Stimulated activated CD8-positive, alpha-beta memory T cell treated with anti-CD3 and anti-CD28 coated beads, Interleukin-4, amount 100 ng/mL, for 1 hour (primary cell): Measurements from ENCODE around the gene ZNF414.
A peak's percentile ranks its signal among the peaks of the same experiment; 100 is the strongest.

Source experiments
- DNase-seq, 2 donors: peaks; one replicate each; pipeline ENCODE4 v3.0.0-alpha.2; 2020; ENCODE audit warnings: low read depth in 2 of 2, low spot score in 1 of 2

The ZNF414 gene

DNA sequence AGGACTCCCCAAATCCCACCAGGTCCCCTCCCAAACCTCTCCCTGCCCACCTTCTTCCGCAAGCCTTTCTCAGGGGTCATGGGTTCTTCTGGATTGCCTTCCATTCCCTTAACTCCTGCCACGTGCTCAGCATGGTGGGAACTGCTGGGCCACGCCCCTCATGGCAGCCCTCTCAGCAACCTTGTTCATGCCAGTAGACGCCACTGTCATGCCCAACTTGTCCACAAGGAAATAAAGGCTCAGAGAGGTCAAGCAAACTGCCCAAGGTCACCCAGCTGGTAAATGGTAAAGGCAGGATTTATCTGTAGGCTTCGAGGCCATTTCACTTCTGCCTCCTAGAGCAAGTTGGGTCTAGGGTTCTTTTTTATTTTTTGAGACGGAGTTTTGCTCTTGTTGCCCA, 22.4 kb downstream of the ZNF414 start:
- DNase-seq: no peak

DNA sequence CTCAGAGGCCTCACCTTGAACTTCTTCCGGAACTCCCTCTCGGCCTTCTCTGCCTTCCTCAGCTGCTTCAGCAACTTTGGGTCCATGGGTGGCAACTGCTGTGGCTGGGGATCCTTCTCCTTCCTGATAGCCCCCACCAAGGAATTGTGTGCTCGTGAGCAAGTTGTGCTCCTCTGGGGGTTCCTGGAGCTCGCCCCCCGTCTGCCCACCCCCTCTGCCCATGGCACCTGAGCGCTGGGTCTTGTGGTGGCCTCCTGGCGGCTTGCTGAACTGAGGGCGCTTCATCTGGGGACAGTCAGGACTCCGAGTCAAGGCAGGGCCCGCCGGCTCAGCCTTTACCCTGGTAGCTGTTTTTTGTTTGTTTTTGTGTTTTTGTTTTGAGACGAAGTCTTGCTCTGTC, 23.1 kb downstream of the ZNF414 start:
- DNase-seq: no peak

- no peak for DNase-seq
Measured at GRCh38 chr19:8490395-8490760, 23.6 kb downstream of the ZNF414 start.

- no peak for DNase-seq
Measured at GRCh38 chr19:8489561-8490394, 24.2 kb downstream of the ZNF414 start.

GRCh38 chr19:8488365-8488764, 25.6 kb downstream of the ZNF414 start:
- no peak for DNase-seq

GRCh38 chr19:8487137-8487851, 26.7 kb downstream of the ZNF414 start:
- DNase-seq: peak in 1 of 2 donors; percentile 27

DNA sequence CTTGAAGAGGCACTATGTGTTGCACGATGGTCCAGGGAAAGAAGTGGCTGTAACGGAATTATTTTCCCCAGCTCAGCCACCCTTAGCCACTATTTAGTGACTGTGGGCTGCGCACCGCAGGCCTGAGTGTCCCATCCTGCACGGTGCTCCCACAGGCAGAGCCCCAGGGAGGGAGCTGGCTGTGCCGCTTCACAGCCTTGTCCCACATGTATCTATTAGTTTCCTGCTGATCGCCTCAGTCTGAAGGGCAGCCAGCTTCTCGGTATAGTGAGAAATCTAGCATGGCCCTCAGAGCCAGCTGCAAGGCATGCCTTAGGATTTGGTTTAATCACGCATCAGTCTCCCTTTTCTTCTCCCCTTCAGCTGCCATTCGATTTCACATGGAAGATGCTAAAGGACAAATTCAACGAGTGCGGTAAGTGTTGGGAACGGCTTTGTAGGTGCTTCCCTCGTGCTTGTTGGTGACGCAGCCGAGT, 27.3 kb downstream of the ZNF414 start:
- no peak for DNase-seq

DNA sequence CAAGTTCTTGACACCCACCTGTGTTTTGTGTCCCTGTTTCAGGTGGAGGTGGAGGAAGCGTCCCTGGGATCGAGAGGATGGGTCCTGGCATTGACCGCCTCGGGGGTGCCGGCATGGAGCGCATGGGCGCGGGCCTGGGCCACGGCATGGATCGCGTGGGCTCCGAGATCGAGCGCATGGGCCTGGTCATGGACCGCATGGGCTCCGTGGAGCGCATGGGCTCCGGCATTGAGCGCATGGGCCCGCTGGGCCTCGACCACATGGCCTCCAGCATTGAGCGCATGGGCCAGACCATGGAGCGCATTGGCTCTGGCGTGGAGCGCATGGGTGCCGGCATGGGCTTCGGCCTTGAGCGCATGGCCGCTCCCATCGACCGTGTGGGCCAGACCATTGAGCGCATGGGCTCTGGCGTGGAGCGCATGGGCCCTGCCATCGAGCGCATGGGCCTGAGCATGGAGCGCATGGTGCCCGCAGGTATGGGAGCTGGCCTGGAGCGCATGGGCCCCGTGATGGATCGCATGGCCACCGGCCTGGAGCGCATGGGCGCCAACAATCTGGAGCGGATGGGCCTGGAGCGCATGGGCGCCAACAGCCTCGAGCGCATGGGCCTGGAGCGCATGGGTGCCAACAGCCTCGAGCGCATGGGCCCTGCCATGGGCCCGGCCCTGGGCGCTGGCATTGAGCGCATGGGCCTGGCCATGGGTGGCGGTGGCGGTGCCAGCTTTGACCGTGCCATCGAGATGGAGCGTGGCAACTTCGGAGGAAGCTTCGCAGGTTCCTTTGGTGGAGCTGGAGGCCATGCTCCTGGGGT, 28.2 kb downstream of the ZNF414 start:
- no peak for DNase-seq

DNA sequence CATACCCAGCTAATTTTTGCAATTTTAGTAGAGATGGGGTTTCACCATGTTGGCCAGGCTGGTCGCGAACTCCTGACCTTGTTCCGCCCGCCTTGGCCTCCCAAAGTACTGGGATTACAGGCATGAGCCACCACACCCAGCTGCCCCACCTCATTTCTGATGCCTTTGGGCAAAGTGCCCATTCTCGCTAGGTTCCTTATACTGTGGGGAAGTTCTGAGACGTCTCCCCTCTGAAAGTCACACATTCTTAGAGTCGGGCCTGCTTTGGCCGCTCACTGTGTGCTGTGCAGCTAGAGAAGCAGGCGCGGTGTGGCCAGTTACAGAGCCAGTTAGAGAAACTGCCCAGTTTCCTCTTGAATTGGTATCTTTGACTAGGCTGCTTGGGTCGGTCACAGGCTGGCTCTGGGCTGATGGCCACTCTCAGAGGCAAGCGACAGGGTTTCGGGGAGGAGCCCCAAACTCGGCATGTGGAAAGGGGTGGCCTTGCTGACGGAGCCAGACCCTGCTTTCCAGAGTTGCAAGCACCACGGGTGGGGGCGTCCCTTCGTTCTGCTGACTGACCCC, 29.6 kb downstream of the ZNF414 start:
- DNase-seq: no peak

DNA sequence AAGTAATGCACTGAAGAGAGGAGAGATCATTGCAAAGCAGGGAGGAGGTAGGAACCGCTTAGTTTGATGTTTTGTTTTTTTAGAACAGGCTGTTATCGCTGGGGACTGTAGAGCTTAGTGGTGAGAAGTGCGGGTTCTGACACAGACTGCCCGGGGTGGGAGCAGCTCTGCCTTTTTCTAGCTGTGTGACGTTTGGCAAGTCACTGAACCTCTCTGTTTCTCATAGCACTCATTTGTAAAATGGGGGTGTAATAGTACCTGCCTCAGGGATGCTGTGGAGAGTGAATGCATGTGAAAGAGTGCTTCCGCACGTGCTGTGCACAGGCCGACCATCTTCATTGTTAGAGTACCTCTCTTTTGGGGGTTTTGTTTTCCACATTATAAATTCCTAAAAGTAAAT, 30.8 kb downstream of the ZNF414 start:
- no peak for DNase-seq

DNA sequence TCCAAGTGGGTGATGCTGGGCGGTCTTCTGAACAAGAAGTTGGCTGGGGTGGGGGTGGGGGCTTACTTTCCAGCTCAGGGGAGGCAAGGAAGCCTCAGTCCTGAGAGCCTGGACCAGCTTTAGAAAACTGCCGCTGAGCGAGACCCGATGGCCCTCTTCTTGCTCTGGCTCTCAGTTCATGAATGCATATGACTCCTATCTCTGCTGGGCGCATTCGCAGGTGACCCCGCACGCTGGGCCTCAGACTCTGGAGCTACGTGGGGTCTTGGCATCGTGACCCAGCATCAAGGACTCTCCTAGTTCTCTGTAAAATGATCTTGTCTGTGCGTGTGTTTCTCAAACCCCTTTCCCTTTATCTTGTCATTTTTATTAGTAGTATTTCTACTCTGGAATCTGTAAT, 31.3 kb downstream of the ZNF414 start:
- DNase-seq: no peak

- no peak for DNase-seq
Measured at GRCh38 chr19:8481616-8482015, 32.4 kb downstream of the ZNF414 start.

DNA sequence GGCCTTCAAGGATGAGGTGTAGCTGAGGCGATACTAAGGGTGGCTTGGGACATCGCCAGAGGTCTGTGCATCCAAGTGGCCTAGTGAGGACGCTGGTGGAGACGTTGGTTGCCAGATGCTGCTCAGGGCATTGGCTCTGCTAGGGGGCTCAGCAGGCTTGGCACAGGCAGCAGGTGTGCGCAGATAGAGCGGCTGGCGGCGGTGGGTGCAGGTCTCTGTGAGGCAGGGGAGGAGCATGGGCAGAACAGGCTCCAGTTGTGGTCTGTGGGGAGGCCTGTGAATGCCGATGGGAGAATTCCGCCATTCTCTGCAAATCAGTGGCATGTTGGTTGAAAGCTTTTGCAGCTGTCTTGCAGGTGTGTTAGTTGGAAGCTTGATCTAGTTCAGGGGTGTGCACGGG, 32.8 kb downstream of the ZNF414 start:
- no peak for DNase-seq

GRCh38 chr19:8478598-8478997, 35.4 kb downstream of the ZNF414 start:
- no peak for DNase-seq

DNA sequence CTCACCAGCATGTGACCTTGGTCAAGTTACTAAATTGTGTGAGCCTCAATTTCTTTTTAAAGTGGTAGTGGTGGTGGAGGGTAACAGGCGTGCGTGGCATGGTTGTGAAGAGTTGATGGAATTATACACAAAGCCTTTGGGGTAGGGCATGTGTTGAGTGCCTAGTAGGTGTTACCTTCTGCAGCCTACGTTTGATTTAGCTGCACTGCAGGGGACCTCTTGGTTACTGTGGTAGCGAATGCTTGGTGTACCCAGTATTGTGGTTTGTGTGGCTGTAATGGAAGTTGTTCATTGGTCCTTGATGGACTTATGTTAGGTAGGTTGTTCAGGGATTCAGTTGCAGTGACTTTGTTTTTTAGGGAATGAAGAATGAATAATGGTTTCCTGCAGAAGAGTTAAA, 36.1 kb downstream of the ZNF414 start:
- no peak for DNase-seq

- no peak for DNase-seq
Measured at GRCh38 chr19:8476524-8476923, 37.4 kb downstream of the ZNF414 start.

DNA sequence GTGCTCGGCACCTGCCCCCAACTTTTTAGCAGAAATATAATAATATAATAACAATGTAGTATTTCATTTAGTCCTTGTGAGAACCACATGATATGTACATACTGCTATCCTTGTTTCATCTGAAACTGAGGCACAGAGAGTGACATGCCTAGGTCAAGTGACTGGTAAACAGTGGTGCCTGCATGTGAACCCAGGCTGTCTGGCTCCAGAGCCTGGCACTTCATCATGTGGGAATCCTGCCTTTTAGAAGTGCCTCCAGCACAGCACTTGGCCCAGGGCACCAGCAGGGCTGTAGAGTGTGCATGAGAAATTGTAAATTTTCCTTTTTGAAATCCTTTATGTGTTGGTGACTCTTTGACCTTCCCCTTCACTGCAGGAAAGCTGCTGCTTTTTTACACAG, 39.0 kb downstream of the ZNF414 start:
- no peak for DNase-seq

GRCh38 chr19:8473648-8474476, 40.1 kb downstream of the ZNF414 start:
- no peak for DNase-seq

DNA sequence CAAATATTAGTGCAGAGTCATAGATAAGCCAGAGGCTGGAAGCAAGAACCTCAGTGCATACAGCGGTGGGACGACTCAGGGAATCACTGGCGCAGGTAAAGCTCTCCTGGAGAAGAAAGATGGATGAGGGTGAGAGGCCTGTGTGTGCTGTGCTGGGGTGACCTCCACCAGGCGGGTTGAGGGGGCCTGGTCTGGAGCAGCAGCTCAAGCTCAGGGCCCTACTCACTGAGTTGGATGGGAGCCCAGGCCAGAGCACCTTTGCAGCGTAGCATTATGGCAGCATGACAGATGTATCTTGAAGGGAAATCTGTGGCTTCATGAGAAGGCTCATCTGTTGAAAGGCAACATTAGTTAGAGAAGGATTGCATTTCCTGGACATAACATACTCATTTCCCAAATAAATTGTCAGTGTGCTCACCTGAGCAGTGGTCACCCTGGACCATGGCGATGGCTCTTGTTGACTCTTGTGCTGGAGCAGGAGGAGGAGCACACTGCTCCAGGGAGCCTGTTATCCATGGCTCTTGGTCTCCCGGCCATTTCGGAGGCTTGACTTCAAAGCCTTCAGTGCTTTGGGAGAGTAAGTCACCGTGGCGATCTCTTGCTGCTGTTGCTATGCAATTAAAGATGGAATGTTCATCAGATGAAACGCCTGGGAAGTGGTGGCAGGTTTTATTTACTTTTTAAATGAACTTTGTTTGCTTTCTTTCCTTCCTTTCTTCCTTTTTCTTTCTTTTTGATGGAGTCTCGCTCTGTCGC, 44.2 kb downstream of the ZNF414 start:
- DNase-seq: no peak
